ENCODE results near the gene SERPINB1. TPM values are rescaled to one million over a fixed set of nuclear protein-coding genes. Genes with fewer than 3 reads are reported as not detected.

The SERPINB1 gene
- polyA plus RNA-seq, 5 donors, result 26.7 to 36.5 (median 27.6) TPM

DNA sequence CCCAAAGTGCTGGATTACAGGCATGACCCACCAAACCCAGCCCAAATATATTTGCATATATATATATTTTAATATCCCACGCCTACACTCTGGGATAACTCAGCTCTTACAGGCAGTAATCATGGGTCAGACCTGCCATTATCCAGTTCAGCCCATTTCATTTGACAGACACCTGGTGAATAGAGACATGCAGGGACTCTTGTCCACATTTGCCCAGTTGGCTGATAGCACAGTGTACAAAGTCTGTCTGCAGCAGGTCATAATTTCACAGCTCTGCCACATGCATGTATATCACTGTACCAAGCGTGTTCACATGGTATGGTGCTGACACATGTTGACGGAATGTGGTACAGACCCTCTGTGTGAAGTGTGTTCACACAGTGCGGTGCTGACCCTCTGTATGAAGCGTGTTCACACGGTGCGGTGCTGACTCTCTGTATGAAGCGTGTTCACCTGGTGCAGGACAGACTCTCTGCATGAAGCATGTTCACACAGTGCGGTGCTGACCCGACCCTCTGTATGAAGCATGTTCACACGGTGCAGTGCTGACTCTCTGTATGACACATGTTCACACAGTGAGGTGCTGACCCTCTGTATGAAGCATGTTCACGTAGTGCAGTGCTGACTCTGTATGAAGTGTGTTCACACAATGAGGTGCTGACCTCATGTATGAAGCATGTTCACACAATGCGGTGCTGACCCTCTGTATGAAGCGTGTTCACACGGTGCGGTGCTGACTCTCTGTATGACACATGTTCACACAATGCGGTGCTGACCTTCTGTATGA, 10.3 kb upstream of the SERPINB1 start:
- no peak for DNase-seq

DNA sequence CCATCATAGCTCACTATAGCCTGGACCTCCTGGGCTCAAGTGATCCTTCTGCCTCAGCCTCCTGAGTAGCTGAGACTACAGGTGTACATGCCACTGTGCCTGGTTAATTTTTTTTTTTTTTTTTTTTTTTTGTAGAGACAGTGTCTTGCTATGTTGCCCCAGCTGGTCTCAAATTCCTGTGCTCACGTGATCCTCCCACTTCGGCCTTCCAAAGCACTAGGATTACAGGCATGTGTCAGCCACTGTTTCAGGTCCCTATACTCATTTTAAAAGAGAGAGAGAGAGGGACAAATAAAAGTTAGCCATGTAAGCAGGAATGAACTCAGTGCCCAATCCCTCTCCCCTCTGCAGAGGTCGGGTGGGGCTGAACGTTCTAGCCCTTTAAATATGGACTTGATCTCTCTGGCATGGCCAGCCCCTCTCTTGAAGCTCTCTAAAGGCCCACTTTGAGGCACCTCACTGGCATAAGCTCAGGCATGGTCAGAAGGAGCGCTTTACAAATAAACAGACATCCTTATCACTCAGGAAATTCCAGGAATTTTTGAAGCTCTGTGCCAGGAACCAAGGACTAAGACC, 9.0 kb upstream of the SERPINB1 start:
- DNase-seq, result no peak

DNA sequence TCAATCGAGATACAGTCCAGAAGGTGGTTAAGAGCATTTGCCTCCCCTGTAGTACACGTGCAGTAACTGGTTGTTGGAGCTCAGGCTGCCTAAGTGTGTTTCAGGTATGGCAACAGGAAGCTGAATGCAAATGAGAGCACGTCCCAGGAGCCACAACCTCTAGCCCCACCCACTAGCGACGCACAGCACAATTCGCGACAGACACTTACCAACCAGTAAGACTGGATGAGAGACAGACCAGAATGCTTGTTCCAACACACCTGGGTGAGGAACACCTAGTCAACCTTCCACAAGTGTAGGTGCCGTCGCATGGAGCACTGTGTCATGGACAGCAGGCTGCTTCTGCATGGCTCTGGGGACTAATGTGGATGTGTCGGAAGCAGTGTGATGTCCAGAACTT, 7.2 kb upstream of the SERPINB1 start:
- no peak for DNase-seq

DNA sequence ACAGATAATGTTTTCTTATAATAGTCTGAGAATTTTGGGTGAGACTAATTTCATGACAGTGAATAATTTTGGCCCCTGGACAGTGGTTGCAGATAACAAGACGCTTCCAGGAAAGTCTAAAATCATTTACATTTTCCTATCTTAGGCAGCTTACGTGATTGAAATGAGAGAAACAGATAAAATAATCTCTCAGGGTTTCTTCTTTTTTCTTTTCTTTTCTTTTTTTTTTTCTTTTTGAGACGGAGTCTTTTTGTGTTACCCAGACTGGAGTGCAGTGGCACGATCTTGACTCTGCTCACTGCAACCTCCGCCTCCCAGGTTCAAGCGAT, 4.2 kb upstream of the SERPINB1 start:
- no peak for DNase-seq

DNA sequence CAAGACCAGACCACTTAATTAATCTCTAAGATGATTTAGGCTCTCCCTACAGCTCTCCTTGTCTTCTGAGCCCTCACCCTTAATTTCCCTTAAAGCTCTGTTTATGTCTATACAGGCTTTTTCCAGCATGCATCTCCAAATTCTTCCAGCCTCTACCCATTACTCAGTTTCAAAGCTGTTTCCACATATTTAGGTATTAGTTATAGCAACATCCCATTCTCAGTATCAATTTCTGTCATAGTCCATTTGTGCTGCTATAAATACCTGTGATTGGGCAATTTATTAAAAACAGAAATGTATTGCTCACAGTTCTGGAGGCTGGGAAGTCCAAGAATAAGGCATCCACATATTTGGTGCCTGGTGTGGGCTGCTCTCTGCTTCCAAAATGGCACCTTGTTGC, 2.3 kb upstream of the SERPINB1 start:
- no peak for DNase-seq

DNA sequence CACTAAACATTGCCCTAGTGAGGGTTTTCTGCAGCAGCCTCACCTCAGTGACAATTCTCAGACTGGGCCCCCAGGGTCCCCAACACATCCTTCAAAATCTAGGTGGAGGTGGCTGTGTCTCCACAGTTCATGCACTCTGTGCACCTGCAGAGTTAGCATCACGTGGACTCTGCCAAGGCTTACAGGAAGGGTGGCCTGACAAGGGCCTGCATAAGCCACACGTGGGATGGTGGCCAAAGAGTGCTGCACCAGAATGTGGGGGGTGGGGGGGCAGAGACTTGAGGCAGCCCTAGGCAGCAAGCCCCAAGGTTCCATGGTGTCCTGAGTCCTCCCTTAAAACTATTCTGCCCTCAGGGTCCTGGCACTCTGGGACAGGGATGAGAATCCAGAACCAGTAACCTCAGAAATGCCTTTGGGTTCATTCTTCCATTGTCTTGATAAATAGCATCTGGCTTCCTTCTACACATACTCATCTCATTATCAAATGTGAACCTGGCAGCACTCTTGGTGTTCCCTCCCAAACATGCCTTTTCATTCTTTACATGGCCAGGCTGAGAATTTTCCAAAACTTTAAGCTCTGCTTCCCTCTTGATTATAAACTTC, 1.6 kb upstream of the SERPINB1 start:
- no peak for DNase-seq

DNA sequence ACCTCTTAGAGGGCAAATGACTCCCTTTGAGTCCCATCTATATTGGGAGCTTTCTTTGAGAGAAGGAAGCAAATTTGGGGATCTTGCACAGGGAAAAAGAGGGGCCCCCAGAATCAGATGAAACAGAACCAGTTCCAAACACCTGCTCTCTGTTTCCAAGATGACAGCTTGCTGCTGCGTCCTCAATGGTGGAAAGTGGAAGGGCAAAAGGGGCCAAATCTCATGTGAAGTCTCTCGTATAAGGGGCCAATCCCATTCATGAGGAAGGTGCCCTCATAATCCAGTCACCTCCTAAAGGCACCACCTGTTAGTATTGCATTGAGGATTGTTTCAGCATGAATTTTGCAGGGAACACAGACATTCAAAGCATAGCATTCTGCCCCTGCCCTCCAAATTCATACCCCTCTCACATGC, 483 bp upstream of the SERPINB1 start:
- no peak for DNase-seq

DNA sequence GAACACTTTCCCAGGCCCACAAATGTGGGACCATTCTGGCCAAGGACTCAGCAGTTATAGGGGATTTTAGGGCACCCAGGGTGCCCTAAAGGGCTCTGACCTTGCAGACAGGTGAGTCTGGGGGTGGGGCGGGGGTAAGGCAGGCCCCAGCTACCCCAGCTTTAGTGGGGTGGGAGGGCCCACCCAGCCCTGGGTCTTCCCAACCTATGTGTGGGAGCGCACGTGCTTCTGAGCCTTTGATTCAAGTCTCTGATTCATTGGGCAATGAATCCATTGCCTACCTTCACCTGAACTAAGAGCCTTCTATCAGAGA, 958 bp downstream of the SERPINB1 start:
- DNase-seq, result no peak

DNA sequence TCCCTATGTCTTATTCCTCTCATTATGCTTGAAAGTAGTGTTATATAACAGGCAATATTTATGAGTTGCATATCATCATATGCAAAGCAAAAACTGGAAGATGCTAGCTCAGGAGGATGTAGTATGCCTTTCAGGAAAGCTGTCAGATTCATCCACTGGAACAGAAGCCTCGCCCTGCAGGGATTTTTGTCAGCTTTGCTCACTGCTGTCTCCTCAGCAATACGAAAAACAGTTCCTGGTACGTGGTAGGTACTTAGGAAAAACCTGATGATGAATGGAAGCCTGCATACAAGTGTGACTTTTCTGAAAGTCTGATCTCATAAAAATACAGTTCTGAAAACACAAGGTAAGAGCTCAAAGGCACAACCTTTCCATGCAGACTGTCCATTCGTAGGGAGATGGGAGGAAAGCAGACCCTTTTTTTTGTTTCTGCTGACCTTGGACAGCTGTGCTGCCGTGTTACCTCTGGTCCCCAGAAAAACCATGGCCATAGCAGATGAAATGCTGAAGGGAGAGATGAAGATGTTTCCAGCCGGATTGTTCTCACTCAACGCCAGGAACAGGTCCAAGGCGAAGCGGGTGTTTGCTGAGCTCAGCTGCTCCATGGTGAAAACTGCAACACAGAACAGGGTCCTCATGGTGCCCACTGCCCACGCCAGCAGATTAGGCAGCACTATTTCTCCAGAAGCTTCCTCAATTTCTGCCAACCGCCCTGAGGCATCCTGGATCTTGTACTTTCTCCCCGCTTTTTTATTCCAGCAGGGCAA, 1.5 kb downstream of the SERPINB1 start:
- DNase-seq, result no peak

DNA sequence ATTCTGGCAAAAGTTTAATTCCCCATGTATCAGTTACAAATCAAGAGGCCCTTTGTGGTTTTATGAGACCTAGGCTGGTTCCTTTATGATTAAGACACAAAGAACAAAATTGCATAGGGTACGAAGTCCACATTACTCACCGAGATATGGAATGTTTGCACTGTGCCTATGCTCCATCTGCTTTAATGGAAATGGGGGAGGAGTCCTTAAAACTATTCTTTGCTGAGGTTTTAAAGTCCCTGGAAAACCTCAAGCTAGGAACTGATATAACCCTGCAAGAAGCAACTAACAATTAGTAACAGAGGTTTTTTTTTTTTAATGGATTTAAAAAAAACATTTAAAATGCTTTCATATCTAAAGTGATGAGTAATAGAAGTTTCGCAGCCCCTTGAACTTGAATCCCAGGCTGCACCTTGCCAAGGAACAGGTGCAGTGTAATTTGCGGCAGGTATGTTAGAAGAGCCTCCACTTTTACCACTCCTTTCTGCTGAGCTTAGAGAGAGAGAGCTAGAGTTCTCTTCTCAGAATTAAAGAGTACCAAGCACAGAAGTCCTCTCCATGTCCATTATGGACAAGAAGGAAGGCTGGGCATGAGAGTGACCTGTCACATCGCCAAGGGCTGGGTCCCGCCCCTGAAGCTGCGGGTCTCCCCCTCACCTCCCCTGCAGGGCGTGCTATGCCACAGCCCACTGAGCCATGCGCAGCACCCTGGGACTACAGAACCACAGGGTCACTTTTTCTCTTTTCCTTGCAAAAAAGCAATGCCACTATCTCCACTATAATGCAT, 2.3 kb downstream of the SERPINB1 start:
- DNase-seq, result no peak

DNA sequence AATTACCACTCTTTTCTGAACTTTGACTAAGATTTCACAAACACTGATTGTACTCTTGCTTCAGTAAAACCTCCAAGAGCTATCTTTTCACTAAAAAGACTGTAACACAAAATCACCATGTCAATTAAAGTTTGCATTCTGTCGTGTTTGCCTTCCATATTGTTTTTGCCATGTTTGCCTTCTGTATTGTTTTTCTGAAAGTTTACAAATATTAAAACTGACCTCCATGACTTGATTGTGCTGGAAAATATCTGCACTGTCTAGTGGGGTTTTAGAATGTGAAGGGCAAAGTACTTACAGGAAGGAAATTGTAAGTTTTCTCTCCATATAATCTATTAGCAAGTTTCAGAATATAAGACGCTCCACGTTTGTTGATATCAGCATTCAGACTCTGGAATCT, 3.4 kb downstream of the SERPINB1 start:
- no peak for DNase-seq

DNA sequence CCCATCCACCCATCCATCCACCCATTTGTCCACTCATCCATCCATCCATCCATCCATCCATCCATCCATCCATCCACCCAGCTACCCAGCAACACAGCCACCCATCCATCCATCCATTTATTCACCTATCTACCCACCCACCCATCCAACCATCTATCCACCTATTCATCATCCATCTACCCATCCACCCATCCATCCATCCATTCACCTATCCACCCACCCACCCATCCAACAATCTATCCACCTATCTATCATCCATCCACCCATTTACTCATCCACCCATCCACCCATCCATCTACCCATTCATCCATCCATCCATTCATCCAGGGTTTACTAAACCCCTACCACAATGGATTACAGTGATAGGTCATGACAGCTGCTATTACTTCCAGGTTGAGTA, 7.4 kb downstream of the SERPINB1 start:
- no peak for DNase-seq

DNA sequence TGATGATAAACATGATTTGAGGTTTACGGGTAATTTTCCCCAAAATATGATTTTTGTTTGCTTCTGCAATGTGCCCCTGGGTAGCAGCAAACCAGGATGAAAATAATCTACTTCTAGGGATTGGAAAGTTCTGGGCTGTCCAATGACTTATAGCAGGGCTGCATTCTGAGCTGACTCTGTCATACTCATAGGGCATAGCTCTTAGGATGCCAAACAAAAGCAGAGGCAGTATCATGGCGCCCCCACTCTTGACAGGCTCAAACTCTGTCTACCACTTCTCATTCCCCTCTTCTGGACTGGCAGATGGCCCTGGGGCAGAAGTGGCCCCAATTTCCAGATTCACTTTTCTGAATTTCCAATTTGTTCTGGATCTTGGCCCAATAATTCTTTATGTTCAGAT, 10.3 kb downstream of the SERPINB1 start:
- no peak for DNase-seq

DNA sequence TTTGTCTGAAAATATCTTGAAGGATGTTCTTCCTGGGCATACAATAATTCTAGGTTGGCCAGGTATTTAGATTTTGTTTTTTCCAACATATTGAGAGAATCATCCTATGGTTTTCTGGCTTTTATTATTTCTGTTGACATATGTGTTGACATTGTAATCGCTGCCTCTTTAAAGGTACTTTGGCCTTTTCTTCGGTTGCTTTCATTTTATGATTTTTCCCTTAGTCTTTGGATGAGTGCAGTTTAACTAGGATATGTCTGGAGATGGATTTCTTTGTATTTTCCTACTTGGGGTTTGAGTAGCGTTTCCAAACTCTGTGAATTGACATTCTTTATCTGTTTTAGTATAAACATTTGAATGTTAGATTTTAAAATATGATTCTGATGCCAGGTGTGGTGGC, 11.5 kb downstream of the SERPINB1 start:
- DNase-seq, result no peak

DNA sequence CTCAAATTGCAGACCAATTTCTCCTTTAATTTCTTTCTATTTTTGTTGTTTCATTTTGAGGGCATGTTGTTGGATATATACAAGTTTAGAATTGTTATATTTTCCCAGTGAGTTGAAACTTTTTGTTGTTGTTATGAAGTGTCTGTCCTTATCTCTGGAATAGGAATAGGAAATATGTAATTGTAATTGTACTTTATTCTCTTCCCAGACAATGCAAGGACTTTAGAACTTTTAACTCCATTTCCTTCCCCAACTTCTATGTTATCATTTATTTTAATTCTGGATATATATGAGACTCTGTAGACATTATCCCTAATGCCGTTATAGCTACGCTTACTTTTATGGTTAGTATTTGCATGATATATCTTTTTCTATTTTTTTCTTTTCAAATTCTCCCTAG, 12.4 kb downstream of the SERPINB1 start:
- DNase-seq, result no peak

DNA sequence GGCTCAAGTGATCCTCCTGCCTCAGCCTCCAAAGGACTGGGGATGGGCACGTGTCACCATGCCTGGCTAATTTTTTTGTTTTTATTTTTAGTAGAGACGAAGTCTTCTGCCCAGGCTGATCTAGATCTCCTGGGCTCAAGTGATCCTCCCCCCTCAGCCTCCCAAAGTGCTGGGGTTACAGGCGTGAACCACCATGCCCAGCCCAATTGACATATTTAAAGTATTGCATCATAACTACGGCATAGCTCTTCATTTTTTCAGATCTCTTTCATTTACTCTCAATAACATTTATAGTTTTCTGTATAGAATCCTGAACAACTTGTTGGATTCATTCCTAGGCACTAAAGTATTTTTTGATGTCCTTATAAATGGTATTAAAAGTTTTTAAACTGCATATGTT, 13.0 kb downstream of the SERPINB1 start:
- DNase-seq, result no peak

DNA sequence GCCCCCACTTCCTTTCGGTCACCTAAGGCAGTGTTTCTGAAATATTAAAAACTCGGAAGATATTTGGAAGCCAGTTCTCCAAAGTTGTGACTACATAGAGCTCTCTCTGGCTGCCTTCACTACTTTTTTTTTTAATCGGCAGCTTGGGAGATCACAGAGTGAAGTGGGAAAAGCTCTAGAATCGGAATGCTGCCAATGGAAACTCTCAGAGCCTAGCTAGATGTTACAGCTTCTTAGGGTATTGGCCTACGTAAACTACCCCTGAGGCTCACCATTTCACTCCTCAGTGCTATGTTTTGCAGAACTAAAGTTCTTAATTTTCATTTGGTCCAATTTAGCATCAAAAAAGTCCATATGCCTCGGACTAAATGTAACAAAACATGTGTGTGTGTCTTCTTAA, 14.5 kb downstream of the SERPINB1 start:
- DNase-seq, result no peak

DNA sequence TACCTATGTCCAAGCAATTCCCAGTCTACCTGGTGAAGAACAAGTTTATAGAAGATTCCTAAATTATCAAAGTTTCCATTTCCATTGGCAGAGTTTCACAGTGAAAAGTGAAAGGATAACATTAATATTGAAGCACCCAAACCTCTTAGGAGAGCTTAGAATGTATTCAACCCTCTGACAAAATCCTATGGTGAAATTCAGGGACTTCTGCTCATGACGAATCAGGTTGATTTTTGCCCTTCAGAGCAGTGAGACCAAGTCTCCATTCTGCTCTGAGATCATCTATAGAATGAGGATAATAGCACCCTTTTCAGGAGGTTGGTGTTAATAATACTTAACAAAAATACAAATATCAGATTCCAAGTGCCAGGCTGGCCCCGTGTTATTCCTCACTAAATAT, 15.5 kb downstream of the SERPINB1 start:
- no peak for DNase-seq

DNA sequence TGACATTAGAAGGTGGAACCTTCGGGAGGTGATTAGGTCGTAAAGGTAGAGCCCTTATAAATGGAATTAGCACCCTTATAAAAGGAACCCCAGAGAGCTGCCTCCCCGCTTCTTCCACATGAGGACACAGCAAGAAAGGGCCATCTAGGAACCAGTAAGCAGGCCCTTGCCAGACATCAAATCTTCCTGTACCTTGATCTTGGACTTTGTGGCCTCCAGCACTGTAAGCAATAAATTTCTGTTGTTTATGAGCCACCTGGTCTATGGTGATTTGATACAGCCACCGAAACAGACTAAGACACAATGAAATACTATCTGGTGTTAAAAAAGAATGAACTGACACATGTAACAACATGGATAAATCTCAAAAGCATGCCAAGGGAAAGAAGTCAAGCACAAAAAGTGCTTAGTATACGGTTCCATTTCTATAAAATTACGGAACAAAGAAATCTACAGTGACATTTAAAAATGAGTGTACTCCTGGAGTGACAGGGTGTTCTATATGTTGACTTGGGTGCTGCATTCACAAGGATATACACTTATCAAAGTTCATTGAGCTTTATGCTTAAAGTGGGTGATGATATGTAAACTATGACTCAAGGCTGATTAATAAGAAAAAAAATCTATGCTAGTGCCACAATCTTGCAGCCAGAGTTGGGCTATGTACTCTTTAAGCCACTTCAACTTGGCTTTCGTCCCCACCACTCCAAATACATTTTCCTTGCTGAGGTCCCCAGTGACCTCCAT, 18.4 kb downstream of the SERPINB1 start:
- DNase-seq, result no peak

DNA sequence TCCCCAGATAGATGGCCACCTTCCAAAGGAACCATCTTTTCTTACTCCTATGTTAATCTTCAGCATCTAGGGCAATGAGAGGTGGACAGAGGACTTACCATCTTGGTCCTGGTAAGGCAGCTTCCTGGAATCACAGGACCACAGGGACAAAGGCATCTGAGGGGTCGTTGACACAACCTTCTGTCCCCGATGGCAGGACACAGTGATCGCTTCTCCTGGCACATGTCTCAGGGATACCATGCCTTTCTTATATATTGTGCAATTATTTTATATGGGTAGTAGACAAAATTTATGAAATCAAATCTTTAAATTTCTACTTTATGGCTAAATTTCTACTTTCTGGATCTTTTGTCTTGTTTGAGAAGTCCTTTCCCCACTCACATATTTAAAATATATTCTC, 20.1 kb downstream of the SERPINB1 start:
- DNase-seq, result no peak

DNA sequence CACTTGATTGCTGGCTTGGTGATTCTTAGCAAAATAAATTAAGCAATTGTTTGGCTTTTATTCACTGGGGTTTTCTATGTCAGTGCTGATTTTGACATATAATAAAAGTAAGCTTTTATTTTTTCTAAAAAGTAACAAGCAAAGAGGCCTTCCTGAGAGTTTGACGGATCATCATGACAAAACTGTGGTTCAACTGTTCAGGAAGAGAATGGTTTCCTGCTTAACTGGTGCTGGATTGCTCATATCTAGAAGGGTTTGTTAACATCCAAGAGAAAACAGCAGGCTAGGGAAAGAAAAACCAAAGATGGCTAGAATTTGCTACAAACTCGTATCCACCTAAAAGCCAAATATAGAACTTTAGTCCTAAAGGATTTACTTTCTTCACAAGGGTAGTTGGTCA, 21.2 kb downstream of the SERPINB1 start:
- no peak for DNase-seq

DNA sequence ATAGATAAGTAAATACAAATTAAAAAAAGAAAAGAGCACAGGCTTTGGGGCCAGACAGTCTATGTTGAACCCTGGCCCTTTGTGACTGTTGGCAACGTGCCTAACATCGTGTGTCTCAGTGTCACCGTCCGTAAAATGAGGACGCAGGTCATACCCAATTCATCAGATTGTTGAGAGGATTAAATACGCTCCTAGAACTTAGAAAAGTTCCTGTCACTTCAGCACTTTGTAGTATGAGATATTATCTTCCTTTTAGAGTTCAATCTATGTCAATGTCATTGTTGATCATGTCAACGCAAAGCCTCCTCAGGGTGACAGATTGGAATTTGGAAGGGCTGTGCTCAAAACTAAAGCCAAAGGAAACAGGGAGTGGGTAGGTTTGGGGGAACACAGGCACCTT, 21.7 kb downstream of the SERPINB1 start:
- DNase-seq, result no peak

Measured in right lung (tissue), 5 donors.